ENCODE measurements around the gene STK39. TPM values are rescaled to one million over a fixed set of nuclear protein-coding genes. Genes with fewer than 3 reads are reported as not detected.

STK39 gene
- total RNA-seq, 4 donors from 2014 or later, result 17.4 to 27.6 (median 20.6) TPM

- peaks cover 4 to 44% (median 12%) of the 10 kb centered on the region in 3 donors for H3K4me1 ChIP-seq
- no peaks in the 10 kb centered on the region for H3K27me3 ChIP-seq
- DNase-seq, result no peak
- H3K36me3 ChIP-seq, result peaks cover 0 to 7% (median 0%) of the 10 kb centered on the region in 3 donors
- no peaks in the 10 kb centered on the region for H3K9me3 ChIP-seq
- WGBS, 2 donors, result 66 to 85% methylated on average over 5 of the region's 5 CpGs
- TF ChIP-seq CTCF (IDR thresholded peaks at IDR 0.05) (no peak), POLR2A (IDR thresholded peaks at IDR 0.05) (no peak)
- intact Hi-C loops (cut with DNase I), result loop anchor here (10.0 kb wide), 1 partner anchor 95 kb away; the partner anchor contains the start of gene STK39
- no peak overlapping the region for H3K4me3 ChIP-seq
- H3K27ac ChIP-seq, result no peak overlapping the region
These were observed 98.0 kb downstream of the STK39 start for GRCh38 chr2:168149150-168149974.

GRCh38 chr2:168147830-168148794 lies 99.3 kb downstream of the STK39 start:
- TF ChIP-seq POLR2A (IDR thresholded peaks at IDR 0.05), result no peak
- TF ChIP-seq CTCF (IDR thresholded peaks at IDR 0.05), result no peak
- Histone ChIP-seq H3K4me3 (no peak overlapping the region), H3K9me3 (no peaks in the 10 kb centered on the region), H3K36me3 (peaks cover 0 to 7% (median 0%) of the 10 kb centered on the region in 3 donors), H3K27ac (peak overlapping the region in 1 of 4 donors; percentile 67), H3K4me1 (peaks cover 4 to 44% (median 12%) of the 10 kb centered on the region in 3 donors), H3K27me3 (no peaks in the 10 kb centered on the region)
- WGBS, 2 donors, result 62% methylated on average over 7 to 8 of the region's 8 CpGs
- intact Hi-C loops (cut with DNase I), result loop anchor here (10.0 kb wide), 1 partner anchor 97 kb away; the partner anchor contains the start of gene STK39
- DNase-seq, result no peak

- peaks cover 4 to 44% (median 12%) of the 10 kb centered on the region in 3 donors for H3K4me1 ChIP-seq
- DNase-seq, result no peak
- H3K9me3 ChIP-seq, result no peaks in the 10 kb centered on the region
- no peaks in the 10 kb centered on the region for H3K27me3 ChIP-seq
- intact Hi-C loops (cut with DNase I), result loop anchor here (10.0 kb wide), 1 partner anchor 98 kb away; the partner anchor contains the start of gene STK39
- peaks cover 0 to 7% (median 0%) of the 10 kb centered on the region in 3 donors for H3K36me3 ChIP-seq
- 61 to 66% methylated on average over 9 of the region's 9 CpGs for WGBS, 2 donors
- H3K4me3 ChIP-seq, result no peak overlapping the region
- peak overlapping the region in 3 of 4 donors; percentile 4 to 67 (median 62) for H3K27ac ChIP-seq
- TF ChIP-seq CTCF (IDR thresholded peaks at IDR 0.05) (no peak), POLR2A (IDR thresholded peaks at IDR 0.05) (no peak)
These were observed 100.2 kb downstream of the STK39 start for GRCh38 chr2:168146892-168147810.

- TF ChIP-seq POLR2A (IDR thresholded peaks at IDR 0.05), result no peak
- no peak for TF ChIP-seq CTCF (IDR thresholded peaks at IDR 0.05)
- Histone ChIP-seq H3K4me3 (no peak overlapping the region), H3K9me3 (no peaks in the 10 kb centered on the region), H3K36me3 (peaks cover 0 to 7% (median 0%) of the 10 kb centered on the region in 3 donors), H3K27ac (peak overlapping the region in 2 of 4 donors; percentile 9 to 67), H3K4me1 (peaks cover 4 to 44% (median 12%) of the 10 kb centered on the region in 3 donors), H3K27me3 (no peaks in the 10 kb centered on the region)
- no peak for DNase-seq
- WGBS, 2 donors, result 87 to 90% methylated on average over 3 of the region's 3 CpGs
- intact Hi-C loops (cut with DNase I), result loop anchor here (10.0 kb wide), 1 partner anchor 99 kb away; the partner anchor contains the start of gene STK39
These were observed 101.7 kb downstream of the STK39 start for GRCh38 chr2:168145426-168146310.
